Liver (tissue), 9 donors: ENCODE results near the gene CHPF2. TPM values are rescaled to one million over a fixed set of nuclear protein-coding genes. Genes with fewer than 3 reads are reported as not detected.
A peak's percentile ranks its signal among the peaks of the same experiment; 100 is the strongest.

Experiments
- DNase-seq: peaks from one replicate; pipeline ENCODE4 v3.0.0-alpha.2; 2017; ENCODE audit warnings: low spot score
- H3K27ac ChIP-seq, 2 donors: one replicate each; pipeline ENCODE4 v1.7.0; 2013; ENCODE audit warnings: inconsistent platforms in 2 of 2, low read length in 2 of 2, control low read depth in 1 of 2, low read depth in 1 of 2, mild to moderate bottlenecking in 1 of 2
- H3K27me3 ChIP-seq, 4 donors: one replicate each; pipeline versions ENCODE4 v1.6.1 to v1.7.0; 2013; ENCODE audit warnings: low read length in 3 of 4, inconsistent platforms in 1 of 4, mild to moderate bottlenecking in 1 of 4, moderate library complexity in 1 of 4; ENCODE audit not compliant: control insufficient read depth in 4 of 4, insufficient read depth in 4 of 4
- H3K36me3 ChIP-seq, 4 donors: one replicate each; pipeline versions ENCODE4 v1.6.1 to v1.7.0; 2013; ENCODE audit warnings: low read length in 3 of 4, mild to moderate bottlenecking in 3 of 4, low read depth in 1 of 4, moderate library complexity in 1 of 4; ENCODE audit not compliant: control insufficient read depth in 4 of 4, insufficient read depth in 3 of 4
- H3K4me1 ChIP-seq, 4 donors: one replicate each; pipeline versions ENCODE4 v1.6.1 to v1.7.0; 2013; ENCODE audit warnings: low read length in 3 of 4, mild to moderate bottlenecking in 3 of 4, moderate library complexity in 1 of 4; ENCODE audit not compliant: control insufficient read depth in 4 of 4, insufficient read depth in 4 of 4
- H3K4me3 ChIP-seq, 3 donors: one replicate each; pipeline versions ENCODE4 v1.6.1 to v1.7.0; 2013; ENCODE audit warnings: low read length in 3 of 3, control low read depth in 1 of 3, low read depth in 1 of 3, mild to moderate bottlenecking in 1 of 3
- H3K9ac ChIP-seq, 2 donors: one replicate each; pipeline ENCODE4 v1.7.0; 2013; ENCODE audit warnings: low read length in 2 of 2, mild to moderate bottlenecking in 2 of 2, moderate library complexity in 2 of 2, control low read depth in 1 of 2, low read depth in 1 of 2
- H3K9me3 ChIP-seq, 4 donors: one replicate each; pipeline versions ENCODE4 v1.6.1 to v1.7.0; 2013; ENCODE audit warnings: low read length in 3 of 4; ENCODE audit not compliant: control insufficient read depth in 4 of 4
- ATF3 ChIP-seq: IDR thresholded peaks from 2 replicates; pipeline ENCODE4 v1.6.1; 2016; ENCODE audit warnings: antibody characterized with exemption
- CTCF ChIP-seq: fragments of 150-350 bp; IDR thresholded peaks from 2 replicates; pipeline ENCODE4 v1.5.1; 2017; ENCODE audit warnings: improper control_type of control experiment, low read depth, low read length; ENCODE audit not compliant: missing input control
- EGR1 ChIP-seq, 2 donors: IDR thresholded peaks; 2 replicates each; pipeline ENCODE4 v1.6.1; 2016 to 2018; ENCODE audit warnings: antibody characterized with exemption in 2 of 2, low read depth in 2 of 2
- FOXA1 ChIP-seq: IDR thresholded peaks from 2 replicates; pipeline ENCODE4 v1.6.1; 2016; ENCODE audit warnings: antibody characterized with exemption
- FOXA2 ChIP-seq: IDR thresholded peaks from 2 replicates; pipeline ENCODE4 v1.6.1; 2016; ENCODE audit warnings: antibody characterized with exemption
- GABPA ChIP-seq, 2 donors: IDR thresholded peaks in 1 of 2; conservative IDR thresholded peaks in 1 of 2; 2 replicates each; pipeline ENCODE4 v1.6.1; 2016; ENCODE audit warnings: antibody characterized with exemption in 2 of 2, mild to moderate bottlenecking in 1 of 2, moderate library complexity in 1 of 2
- HNF4A ChIP-seq, 2 donors: conservative IDR thresholded peaks; 2 replicates each; pipeline ENCODE4 v1.6.1; 2016; ENCODE audit warnings: antibody characterized with exemption in 2 of 2, mild to moderate bottlenecking in 2 of 2
- HNF4G ChIP-seq: IDR thresholded peaks from 2 replicates; pipeline ENCODE4 v1.6.1; 2016; ENCODE audit warnings: antibody characterized with exemption
- JUND ChIP-seq, 2 donors: IDR thresholded peaks; 2 replicates each; pipeline ENCODE4 v1.6.1; 2016; ENCODE audit warnings: antibody characterized with exemption in 2 of 2
- MAX ChIP-seq: IDR thresholded peaks from 2 replicates; pipeline ENCODE4 v1.6.1; 2016; ENCODE audit warnings: antibody characterized with exemption
- NR2F2 ChIP-seq: IDR thresholded peaks from 2 replicates; pipeline ENCODE4 v1.6.1; 2016; ENCODE audit warnings: antibody characterized with exemption
- RAD21 ChIP-seq, 2 donors: IDR thresholded peaks; 2 replicates each; pipeline ENCODE4 v1.6.1; 2016; ENCODE audit warnings: antibody characterized with exemption in 2 of 2, mild to moderate bottlenecking in 2 of 2
- RXRA ChIP-seq, 2 donors: IDR thresholded peaks; 2 replicates each; pipeline ENCODE4 v1.6.1; 2017 to 2018; ENCODE audit warnings: antibody characterized with exemption in 2 of 2, mild to moderate bottlenecking in 1 of 2
- SP1 ChIP-seq: IDR thresholded peaks from 2 replicates; pipeline ENCODE4 v1.6.1; 2018; ENCODE audit warnings: antibody characterized with exemption, mild to moderate bottlenecking
- TAF1 ChIP-seq: conservative IDR thresholded peaks from 2 replicates; pipeline ENCODE4 v1.6.1; 2016; ENCODE audit warnings: antibody characterized with exemption, mild to moderate bottlenecking
- YY1 ChIP-seq: IDR thresholded peaks from 2 replicates; pipeline ENCODE4 v1.6.1; 2016; ENCODE audit warnings: antibody characterized with exemption, mild to moderate bottlenecking
- ZBTB33 ChIP-seq: IDR thresholded peaks from 2 replicates; pipeline ENCODE4 v1.6.1; 2016; ENCODE audit warnings: antibody characterized with exemption
- WGBS: extraction: QIAGEN DNeasy Blood & Tissue Kit; methylation state at CpG from one replicate; pipeline ENCODE4 v1.1.7; 2013; 5-methylcytosine and 5-hydroxymethylcytosine counted together
- polyA plus RNA-seq, 2 donors: library from polyadenylated mRNA; stranded (reverse) in 1 of 2; unstranded in 1 of 2; fragments of 200-250 nt in 1 of 2; fragments of >200 nt in 1 of 2; fragmentation: Nextera tagmentation in 1 of 2; extraction: Ambion mirVana in 1 of 2; gene quantifications; one replicate each; pipeline versions ENCODE4 v1.2.1 to v1.2.3, GENCODE V29; 2013 to 2015
- total RNA-seq, 2 donors: library from RNA; depleted of rRNA; stranded (reverse); fragments of >200 nt; gene quantifications; one replicate each; pipeline ENCODE4 v1.2.3, GENCODE V29; 2014
- donor health status: healthy.
- donor health status: healthy.
- donor health status: healthy.
- donor health status: healthy.
- donor health status: healthy.

CHPF2 gene
- total and polyA plus RNA-seq, 4 donors, result 4.1 to 19.7 (median 18.1) TPM

GRCh38 chr7:151245360-151246101 lies 13.2 kb downstream of the CHPF2 start:
- Histone ChIP-seq H3K9me3 (no peaks in the 10 kb centered on the region), H3K4me3 (peak overlapping the region in 1 of 3 donors; percentile 23), H3K9ac (no peak overlapping the region), H3K27ac (no peak overlapping the region), H3K4me1 (peaks cover 8 to 29% (median 17%) of the 10 kb centered on the region in 4 donors), H3K36me3 (no peaks in the 10 kb centered on the region), H3K27me3 (peaks cover 0 to 4% (median 0%) of the 10 kb centered on the region in 4 donors)
- TF ChIP-seq HNF4G (no peak), CTCF (peak; percentile 21)
- peak; percentile 51 for DNase-seq
- 5% methylated on average over 60 of the region's 60 CpGs for WGBS

- no peak overlapping the region for H3K27ac ChIP-seq
- H3K9ac ChIP-seq, result no peak overlapping the region
- no peaks in the 10 kb centered on the region for H3K9me3 ChIP-seq
- no peak for DNase-seq
- no peaks in the 10 kb centered on the region for H3K36me3 ChIP-seq
- no peak overlapping the region for H3K4me3 ChIP-seq
- H3K4me1 ChIP-seq, result peaks cover 8 to 29% (median 17%) of the 10 kb centered on the region in 4 donors
- WGBS, result 59% methylated on average over 13 of the region's 13 CpGs
- H3K27me3 ChIP-seq, result peaks cover 0 to 4% (median 0%) of the 10 kb centered on the region in 4 donors
- TF ChIP-seq RAD21 (IDR thresholded peaks at IDR 0.05), result no peak
- TF ChIP-seq YY1, result no peak
- no peak for TF ChIP-seq FOXA1
- TF ChIP-seq HNF4A (conservative IDR thresholded peaks at IDR 0.05), result no peak
- no peak for TF ChIP-seq FOXA2
These were observed 14.0 kb downstream of the CHPF2 start for GRCh38 chr7:151246102-151246850.

GRCh38 chr7:151246851-151247580 lies 14.7 kb downstream of the CHPF2 start:
- 74% methylated on average over 4 of the region's 4 CpGs for WGBS
- Histone ChIP-seq H3K36me3 (no peaks in the 10 kb centered on the region), H3K4me1 (peaks cover 9 to 35% (median 21%) of the 10 kb centered on the region in 4 donors), H3K9ac (no peak overlapping the region), H3K27me3 (peaks cover 0 to 4% (median 0%) of the 10 kb centered on the region in 4 donors), H3K4me3 (no peak overlapping the region), H3K27ac (no peak overlapping the region), H3K9me3 (no peaks in the 10 kb centered on the region)
- DNase-seq, result no peak
- no peak for TF ChIP-seq ZBTB33
- no peak for TF ChIP-seq HNF4G
- TF ChIP-seq JUND (IDR thresholded peaks at IDR 0.05), result no peak
- TF ChIP-seq EGR1 (IDR thresholded peaks at IDR 0.05; ENCODE audit: low read depth in 2 of 2), result no peak
- no peak for TF ChIP-seq SP1
- no peak for TF ChIP-seq TAF1
- no peak for TF ChIP-seq GABPA (IDR thresholded peaks at IDR 0.05 in 1 of 2, conservative IDR thresholded peaks at IDR 0.05 in 1 of 2)
- TF ChIP-seq RXRA (IDR thresholded peaks at IDR 0.05), result no peak
- no peak for TF ChIP-seq NR2F2
- no peak for TF ChIP-seq MAX
- no peak for TF ChIP-seq RAD21 (IDR thresholded peaks at IDR 0.05)
- no peak for TF ChIP-seq YY1
- no peak for TF ChIP-seq ATF3
- no peak for TF ChIP-seq HNF4A (conservative IDR thresholded peaks at IDR 0.05)
- TF ChIP-seq CTCF, result no peak
- TF ChIP-seq FOXA1, result no peak
